Parathyroid adenoma (tissue), 2 donors: ENCODE results near the gene PALLD.

Experiments used
- H2AFZ ChIP-seq: fragments of 300-600 bp; sonication (generic); one replicate; pipeline ENCODE4 v1.7.0; 2017; ENCODE audit warnings: antibody characterized with exemption, mild to moderate bottlenecking
- H3K27ac ChIP-seq: fragments of 300-600 bp; sonication (generic); one replicate; pipeline ENCODE4 v1.7.0; 2017
- H3K27me3 ChIP-seq: fragments of 300-600 bp; sonication (generic); one replicate; pipeline ENCODE4 v1.7.0; 2017; ENCODE audit warnings: low read length; ENCODE audit not compliant: control insufficient read depth, insufficient read depth
- H3K36me3 ChIP-seq: fragments of 300-600 bp; sonication (generic); one replicate; pipeline ENCODE4 v1.7.0; 2017; ENCODE audit warnings: low read length; ENCODE audit not compliant: control insufficient read depth, insufficient read depth
- H3K4me1 ChIP-seq: fragments of 300-600 bp; sonication (generic); one replicate; pipeline ENCODE4 v1.7.0; 2017; ENCODE audit warnings: control low read depth
- H3K4me2 ChIP-seq: fragments of 300-600 bp; sonication (generic); one replicate; pipeline ENCODE4 v1.7.0; 2017; ENCODE audit warnings: low read length
- H3K4me3 ChIP-seq: fragments of 300-600 bp; sonication (generic); one replicate; pipeline ENCODE4 v1.7.0; 2017; ENCODE audit warnings: low read depth, low read length
- H3K79me2 ChIP-seq: fragments of 300-600 bp; sonication (generic); one replicate; pipeline ENCODE4 v1.7.0; 2017; ENCODE audit warnings: control low read depth
- H3K9ac ChIP-seq: fragments of 300-600 bp; sonication (generic); one replicate; pipeline ENCODE4 v1.7.0; 2017; ENCODE audit warnings: mild to moderate bottlenecking
- H3K9me3 ChIP-seq: fragments of 300-600 bp; sonication (generic); one replicate; pipeline ENCODE4 v1.7.0; 2017; ENCODE audit warnings: low read length; ENCODE audit not compliant: control insufficient read depth
- TF ChIP-seq, protein P1 (sequence below): fragments of 300-600 bp; sonication (generic); IDR thresholded peaks from one replicate; pipeline ENCODE4 v1.7.0; 2017; ENCODE audit warnings: antibody characterized with exemption, mild to moderate bottlenecking
- donor health status: primary hyperparathyroidism.

PALLD gene

GRCh38 chr4:168908851-168909273, 412.0 kb downstream of the PALLD start:
- Histone ChIP-seq H3K4me2 (no peak overlapping the region), H3K9me3 (no peaks in the 10 kb centered on the region), H2AFZ (no peak overlapping the region), H3K36me3 (no peaks in the 10 kb centered on the region), H3K4me1 (no peaks in the 10 kb centered on the region), H3K27ac (no peak overlapping the region), H3K4me3 (no peak overlapping the region), H3K9ac (no peak overlapping the region), H3K79me2 (no peaks in the 10 kb centered on the region), H3K27me3 (no peaks in the 10 kb centered on the region)
- TF ChIP-seq, protein P1, sequence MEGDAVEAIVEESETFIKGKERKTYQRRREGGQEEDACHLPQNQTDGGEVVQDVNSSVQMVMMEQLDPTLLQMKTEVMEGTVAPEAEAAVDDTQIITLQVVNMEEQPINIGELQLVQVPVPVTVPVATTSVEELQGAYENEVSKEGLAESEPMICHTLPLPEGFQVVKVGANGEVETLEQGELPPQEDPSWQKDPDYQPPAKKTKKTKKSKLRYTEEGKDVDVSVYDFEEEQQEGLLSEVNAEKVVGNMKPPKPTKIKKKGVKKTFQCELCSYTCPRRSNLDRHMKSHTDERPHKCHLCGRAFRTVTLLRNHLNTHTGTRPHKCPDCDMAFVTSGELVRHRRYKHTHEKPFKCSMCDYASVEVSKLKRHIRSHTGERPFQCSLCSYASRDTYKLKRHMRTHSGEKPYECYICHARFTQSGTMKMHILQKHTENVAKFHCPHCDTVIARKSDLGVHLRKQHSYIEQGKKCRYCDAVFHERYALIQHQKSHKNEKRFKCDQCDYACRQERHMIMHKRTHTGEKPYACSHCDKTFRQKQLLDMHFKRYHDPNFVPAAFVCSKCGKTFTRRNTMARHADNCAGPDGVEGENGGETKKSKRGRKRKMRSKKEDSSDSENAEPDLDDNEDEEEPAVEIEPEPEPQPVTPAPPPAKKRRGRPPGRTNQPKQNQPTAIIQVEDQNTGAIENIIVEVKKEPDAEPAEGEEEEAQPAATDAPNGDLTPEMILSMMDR = no peak

DNA sequence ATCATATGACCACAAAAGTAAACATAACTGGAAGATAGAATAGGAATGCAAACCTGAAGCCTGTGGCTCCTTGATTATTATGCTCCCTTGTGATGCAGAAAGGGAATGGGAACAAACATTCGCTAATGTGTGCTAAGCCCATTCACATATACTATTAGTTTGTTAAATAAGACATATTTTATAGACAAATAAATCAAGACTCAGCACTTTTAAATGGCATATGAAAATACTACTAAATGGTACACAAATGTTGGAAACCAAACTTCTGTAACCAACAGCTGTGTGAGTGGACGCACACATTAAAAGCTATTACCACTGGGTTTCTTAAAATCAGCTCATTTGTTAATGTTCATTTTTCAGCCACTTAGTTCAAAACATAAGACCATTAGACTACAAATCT, 417.2 kb downstream of the PALLD start:
- Histone ChIP-seq H3K27ac (no peak overlapping the region), H3K4me2 (no peak overlapping the region), H3K36me3 (no peaks in the 10 kb centered on the region)

DNA sequence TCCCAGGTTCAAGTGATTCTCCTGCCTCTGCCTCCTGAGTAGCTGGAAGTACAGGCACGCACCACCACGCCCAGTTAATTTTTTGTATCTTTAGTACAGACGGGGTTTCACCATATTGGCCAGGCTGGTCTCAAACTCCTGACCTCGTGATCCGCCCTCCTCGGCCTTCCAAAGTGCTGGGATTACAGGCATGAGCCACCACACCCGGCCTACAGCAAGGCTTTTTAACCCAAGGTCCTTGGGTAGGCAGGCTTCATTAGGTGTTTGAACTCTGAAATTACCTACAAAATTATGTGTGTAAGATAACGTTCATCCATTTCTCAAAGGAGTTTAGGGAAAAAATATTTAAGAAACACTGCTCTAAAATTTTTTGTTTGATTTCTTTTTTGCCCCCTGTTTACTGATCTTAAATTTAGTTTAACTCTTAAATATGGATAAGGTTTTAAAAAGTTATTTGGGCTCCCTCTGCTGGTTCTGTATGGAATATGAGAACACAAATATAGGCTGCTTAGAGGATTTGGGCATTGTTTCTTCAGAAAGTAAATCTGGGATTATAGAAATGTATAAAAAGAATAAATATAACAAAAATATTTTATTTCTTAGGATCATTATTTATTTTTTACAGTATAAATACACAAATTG, 420.4 kb downstream of the PALLD start:
- Histone ChIP-seq H3K4me1 (peaks cover 2% of the 10 kb centered on the region), H3K79me2 (no peaks in the 10 kb centered on the region), H3K4me3 (no peak overlapping the region), H2AFZ (no peak overlapping the region), H3K27me3 (no peaks in the 10 kb centered on the region), H3K9ac (no peak overlapping the region), H3K4me2 (no peak overlapping the region), H3K36me3 (no peaks in the 10 kb centered on the region), H3K27ac (no peak overlapping the region), H3K9me3 (no peaks in the 10 kb centered on the region)
- TF ChIP-seq, protein P1 = peak; percentile 26

More for the DNA sequence above, 417.2 kb downstream of the PALLD start:
- Histone ChIP-seq H3K27me3 (no peaks in the 10 kb centered on the region), H3K4me1 (no peaks in the 10 kb centered on the region), H2AFZ (no peak overlapping the region), H3K9ac (no peak overlapping the region), H3K9me3 (no peaks in the 10 kb centered on the region), H3K79me2 (no peaks in the 10 kb centered on the region), H3K4me3 (no peak overlapping the region)
- TF ChIP-seq, protein P1 = no peak

GRCh38 chr4:168919706-168920324, 423.0 kb downstream of the PALLD start:
- Histone ChIP-seq H3K27ac (peak overlapping the region; percentile 60), H3K4me3 (no peak overlapping the region), H3K27me3 (no peaks in the 10 kb centered on the region), H3K9me3 (no peaks in the 10 kb centered on the region), H2AFZ (no peak overlapping the region), H3K4me2 (no peak overlapping the region), H3K9ac (no peak overlapping the region), H3K79me2 (no peaks in the 10 kb centered on the region), H3K36me3 (no peaks in the 10 kb centered on the region), H3K4me1 (peaks cover 2% of the 10 kb centered on the region)
- TF ChIP-seq, protein P1 = no peak
